Fibroblast of peridontal ligament (primary cell): Measurements from ENCODE around the gene IL27RA.
A peak's percentile ranks its signal among the peaks of the same experiment; 100 is the strongest.

ENCODE experiments used
- DNase-seq: peaks from one replicate; pipeline ENCODE4 v3.0.0-alpha.2; 2010; ENCODE audit errors: extremely low read depth

Gene IL27RA

GRCh38 chr19:14058182-14059092 lies 26.9 kb downstream of the IL27RA start:
- DNase-seq: no peak

- DNase-seq: no peak
These were observed 27.5 kb downstream of the IL27RA start for GRCh38 chr19:14059093-14059480.

DNA sequence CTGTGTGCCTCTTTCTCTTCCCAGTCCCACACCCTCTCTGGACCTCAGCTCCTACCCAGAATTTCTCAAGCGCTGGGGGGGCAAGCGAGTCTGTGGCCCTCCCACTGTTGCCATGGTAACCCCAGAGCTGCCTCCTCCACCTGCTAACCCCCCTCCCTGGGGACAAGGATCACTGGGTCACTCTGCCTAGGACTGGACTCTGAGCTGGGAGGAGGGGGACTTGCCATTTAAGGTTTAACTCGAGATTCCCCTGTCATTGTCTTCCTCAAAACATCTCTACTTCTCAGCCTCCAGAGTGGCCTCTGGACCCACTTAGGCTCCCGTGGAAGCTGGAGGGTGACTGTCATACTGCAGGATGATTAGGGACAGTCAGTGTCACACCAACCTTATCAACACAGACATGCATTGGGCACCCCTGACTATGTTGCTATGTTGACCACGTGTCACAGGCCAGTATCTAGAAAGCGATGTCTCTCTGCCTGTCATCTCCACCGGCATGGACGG lies 28.1 kb downstream of the IL27RA start:
- no peak for DNase-seq

- no peak for DNase-seq
These were observed 29.7 kb downstream of the IL27RA start for GRCh38 chr19:14061081-14061749.

GRCh38 chr19:14061751-14062557 lies 30.4 kb downstream of the IL27RA start, which contains the start of gene PALM3:
TSS of gene PALM3 (minus strand) at chr19:14062076. CDS start at chr19:14061980, 96 bp downstream.
- no peak for DNase-seq

DNA sequence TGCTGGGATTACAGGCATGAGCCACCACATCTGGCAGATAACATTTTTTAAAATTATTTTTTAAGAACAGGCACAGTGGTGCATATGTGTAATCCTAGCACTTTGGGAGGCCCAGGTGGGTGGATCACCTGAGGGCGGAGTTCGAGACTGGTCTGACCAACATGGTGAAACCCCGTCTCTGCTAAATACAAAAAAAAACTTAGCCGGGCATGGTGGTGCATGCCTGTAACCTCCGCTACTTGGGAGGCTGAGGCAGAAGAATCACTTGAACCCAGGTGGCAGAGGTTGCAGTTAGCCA lies 30.9 kb downstream of the IL27RA start:
- no peak for DNase-seq

DNA sequence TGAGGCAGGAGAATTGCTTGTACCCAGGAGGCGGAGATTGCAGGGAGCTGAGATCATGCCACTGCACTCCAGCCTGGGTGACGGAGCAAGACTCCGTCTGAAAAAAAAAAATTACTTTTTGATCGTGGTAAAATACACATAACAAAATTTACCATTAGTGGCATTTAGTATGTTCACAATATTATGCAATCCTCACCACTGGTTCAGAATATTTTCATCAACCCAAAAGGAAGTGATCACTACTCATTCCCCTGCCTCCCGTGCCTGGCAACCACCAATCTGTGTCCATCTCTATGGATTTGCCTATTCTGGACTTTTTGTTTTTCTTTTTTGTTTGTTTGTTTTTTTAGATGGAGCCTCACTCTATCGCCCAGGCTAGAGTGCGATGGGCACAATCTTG lies 31.5 kb downstream of the IL27RA start:
- no peak for DNase-seq

- no peak for DNase-seq
These were observed 34.6 kb downstream of the IL27RA start for GRCh38 chr19:14066134-14066533.

DNA sequence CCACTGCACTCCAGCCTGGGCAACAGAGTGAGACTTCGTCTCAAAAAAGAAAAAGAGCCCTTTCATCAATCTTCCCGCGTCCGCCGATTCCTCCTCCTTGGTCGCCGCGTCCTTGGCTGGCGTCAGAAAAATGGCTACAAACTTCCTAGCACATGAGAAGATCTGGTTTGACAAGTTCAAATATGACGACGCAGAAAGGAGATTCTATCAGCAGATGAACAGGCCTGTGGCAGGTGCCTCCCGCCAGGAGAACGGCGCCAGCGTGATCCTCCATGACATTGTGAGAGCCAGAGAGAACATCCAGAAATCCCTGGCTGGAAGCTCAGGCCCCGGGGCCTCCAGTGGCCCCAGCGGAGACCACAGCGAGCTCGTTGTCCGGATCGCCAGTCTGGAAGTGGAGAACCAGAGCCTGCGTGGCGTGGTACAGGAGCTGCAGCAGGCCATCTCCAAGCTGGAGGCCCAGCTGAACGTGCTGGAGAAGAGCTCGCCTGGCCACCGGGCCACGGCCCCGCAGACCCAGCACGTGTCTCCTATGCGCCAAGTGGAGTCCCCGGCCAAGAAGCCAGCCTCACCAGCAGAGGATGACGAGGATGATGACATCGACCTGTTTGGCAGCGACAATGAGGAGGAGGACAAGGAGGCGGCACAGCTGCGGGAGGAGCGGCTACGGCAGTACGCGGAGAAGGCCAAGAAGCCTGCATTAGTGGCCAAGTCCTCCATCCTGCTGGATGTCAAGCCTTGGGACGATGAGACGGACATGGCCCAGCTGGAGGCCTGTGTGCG lies 38.9 kb downstream of the IL27RA start:
- DNase-seq: no peak

- DNase-seq: no peak
These were observed 41.1 kb downstream of the IL27RA start, which contains the start of gene MISP3 for GRCh38 chr19:14072535-14073260. TSS of gene MISP3 (plus strand) at chr19:14072786. CDS start at chr19:14073310, 524 bp downstream.

DNA sequence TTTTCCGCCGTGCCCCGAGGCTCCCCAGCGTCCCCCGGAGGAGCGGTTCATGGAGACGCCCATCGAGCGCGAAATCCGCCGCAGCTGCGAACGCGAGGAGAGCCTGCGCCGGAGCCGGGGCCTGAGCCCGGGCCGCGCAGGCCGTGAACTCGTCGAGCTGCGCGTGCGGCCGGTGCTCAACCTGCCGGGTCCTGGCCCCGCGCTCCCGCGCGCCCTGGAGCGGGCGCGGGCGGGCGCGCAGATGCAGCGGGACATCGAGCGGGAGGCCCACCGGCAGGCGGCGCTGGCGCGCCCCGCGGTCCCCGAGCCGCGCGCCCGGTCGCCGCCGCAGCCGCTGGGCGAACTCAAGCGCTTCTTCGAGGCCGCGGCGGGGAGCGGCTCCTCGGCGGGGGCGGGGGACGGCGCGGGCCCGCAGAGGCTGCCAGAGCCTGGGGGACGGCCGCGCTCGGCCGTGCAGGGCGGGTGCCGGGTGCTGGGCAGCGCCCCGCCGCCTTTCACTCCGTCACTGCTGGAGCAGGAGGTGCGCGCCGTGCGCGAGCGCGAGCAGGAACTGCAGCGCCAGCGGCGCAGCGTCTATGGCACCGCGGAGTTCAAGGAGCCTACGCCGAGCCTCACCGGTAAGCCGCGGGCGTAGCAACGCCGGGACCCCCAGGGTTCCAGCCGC lies 41.8 kb downstream of the IL27RA start:
- peak; percentile 72 for DNase-seq

GRCh38 chr19:14073925-14074838 lies 42.6 kb downstream of the IL27RA start:
- no peak for DNase-seq

- peak; percentile 73 for DNase-seq
These were observed 46.8 kb downstream of the IL27RA start for GRCh38 chr19:14078411-14078810.

- DNase-seq: peak; percentile 100
These were observed 49.6 kb downstream of the IL27RA start for GRCh38 chr19:14080887-14081796.

- no peak for DNase-seq
These were observed 50.5 kb downstream of the IL27RA start for GRCh38 chr19:14081797-14082674.

DNA sequence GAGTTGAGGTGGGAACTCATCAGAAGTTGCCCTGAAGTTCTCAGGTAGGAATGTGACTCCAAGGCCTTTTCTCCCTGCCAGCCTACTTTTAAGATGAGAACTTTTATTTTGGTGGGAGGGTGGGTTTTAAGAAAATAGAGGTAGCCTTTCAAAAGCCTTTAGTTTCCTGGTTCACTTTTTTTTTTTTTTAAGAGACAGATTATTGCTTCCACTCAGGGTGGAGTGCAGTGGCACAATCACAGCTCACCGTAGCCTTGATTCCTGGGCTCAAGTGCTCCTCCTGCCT lies 51.1 kb downstream of the IL27RA start:
- no peak for DNase-seq
